ENCODE measurements around the gene CACNA1C. TPM values are rescaled to one million over a fixed set of nuclear protein-coding genes. Genes with fewer than 3 reads are reported as not detected.

The CACNA1C gene
- total RNA-seq, 3 donors from 2014 or later, result 2.6 to 11.8 (median 9.5) TPM

GRCh38 chr12:2643576-2644135 lies 590.9 kb downstream of the CACNA1C start:
- Histone ChIP-seq H3K36me3 (no peaks in the 10 kb centered on the region), H3K27me3 (no peaks in the 10 kb centered on the region), H3K9me3 (no peaks in the 10 kb centered on the region), H3K4me1 (no peaks in the 10 kb centered on the region), H3K27ac (no peak overlapping the region), H3K4me3 (no peak overlapping the region)
- TF ChIP-seq, protein P1, sequence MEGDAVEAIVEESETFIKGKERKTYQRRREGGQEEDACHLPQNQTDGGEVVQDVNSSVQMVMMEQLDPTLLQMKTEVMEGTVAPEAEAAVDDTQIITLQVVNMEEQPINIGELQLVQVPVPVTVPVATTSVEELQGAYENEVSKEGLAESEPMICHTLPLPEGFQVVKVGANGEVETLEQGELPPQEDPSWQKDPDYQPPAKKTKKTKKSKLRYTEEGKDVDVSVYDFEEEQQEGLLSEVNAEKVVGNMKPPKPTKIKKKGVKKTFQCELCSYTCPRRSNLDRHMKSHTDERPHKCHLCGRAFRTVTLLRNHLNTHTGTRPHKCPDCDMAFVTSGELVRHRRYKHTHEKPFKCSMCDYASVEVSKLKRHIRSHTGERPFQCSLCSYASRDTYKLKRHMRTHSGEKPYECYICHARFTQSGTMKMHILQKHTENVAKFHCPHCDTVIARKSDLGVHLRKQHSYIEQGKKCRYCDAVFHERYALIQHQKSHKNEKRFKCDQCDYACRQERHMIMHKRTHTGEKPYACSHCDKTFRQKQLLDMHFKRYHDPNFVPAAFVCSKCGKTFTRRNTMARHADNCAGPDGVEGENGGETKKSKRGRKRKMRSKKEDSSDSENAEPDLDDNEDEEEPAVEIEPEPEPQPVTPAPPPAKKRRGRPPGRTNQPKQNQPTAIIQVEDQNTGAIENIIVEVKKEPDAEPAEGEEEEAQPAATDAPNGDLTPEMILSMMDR (IDR thresholded peaks at IDR 0.05), result no peak
- no peak for TF ChIP-seq POLR2A (IDR thresholded peaks at IDR 0.05)
- no peak for TF ChIP-seq POLR2AphosphoS5 (IDR thresholded peaks at IDR 0.05)
- intact Hi-C loops (cut with DNase I; ENCODE audit: low total_unique reads), result no loop called here
- peak in 1 of 2 donors; percentile 38 for DNase-seq (ENCODE audit: low spot score in 2 of 2)

DNA sequence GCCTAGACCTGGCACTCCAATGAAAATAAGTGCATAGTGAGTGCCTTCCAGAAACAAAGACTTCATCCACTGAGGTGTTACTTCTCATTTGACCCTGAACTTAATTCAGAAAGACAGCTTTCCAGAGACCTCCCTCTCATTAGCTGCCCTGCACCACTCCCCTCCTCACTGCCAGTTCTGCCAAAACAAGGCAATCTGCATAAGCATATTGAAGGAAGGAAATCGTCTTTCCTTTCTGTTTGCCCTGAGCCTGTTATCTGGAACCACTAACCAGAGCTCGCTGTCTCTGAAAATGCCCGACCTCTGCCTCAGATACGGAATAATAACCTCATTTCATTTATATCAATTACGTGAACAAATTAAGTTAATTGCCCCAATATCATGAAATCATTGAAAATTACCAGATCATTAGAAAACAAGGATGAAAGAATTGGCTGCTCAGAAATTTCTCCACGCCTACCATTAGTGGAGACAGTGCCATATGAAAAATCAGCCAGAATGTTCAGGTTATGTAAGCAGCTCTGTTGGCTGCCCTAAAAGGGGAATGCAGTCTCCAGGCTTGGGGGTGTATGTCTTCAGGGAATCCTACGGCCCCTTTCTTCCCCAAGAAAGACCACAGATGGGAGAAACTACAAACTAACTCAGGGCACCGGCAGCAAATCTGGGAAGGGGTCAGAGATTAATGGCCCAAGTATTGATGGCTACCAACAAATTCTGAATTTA lies 592.1 kb downstream of the CACNA1C start:
- no peaks in the 10 kb centered on the region for H3K36me3 ChIP-seq
- H3K4me3 ChIP-seq, result no peak overlapping the region
- intact Hi-C loops (cut with DNase I; ENCODE audit: low total_unique reads), result no loop called here
- no peak for TF ChIP-seq POLR2AphosphoS5 (IDR thresholded peaks at IDR 0.05)
- TF ChIP-seq, protein P1 (IDR thresholded peaks at IDR 0.05), result no peak
- no peak for TF ChIP-seq POLR2A (IDR thresholded peaks at IDR 0.05)
- no peak overlapping the region for H3K27ac ChIP-seq
- H3K27me3 ChIP-seq, result no peaks in the 10 kb centered on the region
- no peaks in the 10 kb centered on the region for H3K4me1 ChIP-seq
- no peaks in the 10 kb centered on the region for H3K9me3 ChIP-seq
- no peak for DNase-seq (ENCODE audit: low spot score in 2 of 2)

DNA sequence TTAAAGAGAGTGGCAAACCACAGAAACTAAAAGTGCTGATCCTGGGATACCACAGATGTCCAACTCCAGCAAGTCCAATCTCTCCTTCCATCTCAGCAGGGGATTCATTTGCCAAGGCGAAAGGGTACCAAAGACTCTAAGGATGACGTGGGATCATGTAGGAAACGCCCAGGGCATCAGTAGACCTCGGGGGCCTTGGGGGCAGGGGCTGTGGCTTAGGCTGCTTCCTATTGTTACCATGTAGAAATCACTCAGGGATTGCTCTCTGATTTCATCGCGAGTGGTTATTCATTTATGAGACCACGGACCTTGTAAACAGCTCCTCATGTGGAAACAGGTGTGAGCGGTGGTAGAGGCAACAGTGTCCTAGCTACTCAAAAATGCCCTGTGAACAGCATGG lies 592.7 kb downstream of the CACNA1C start:
- Histone ChIP-seq H3K36me3 (no peaks in the 10 kb centered on the region), H3K27me3 (no peaks in the 10 kb centered on the region), H3K27ac (no peak overlapping the region), H3K9me3 (no peaks in the 10 kb centered on the region), H3K4me1 (no peaks in the 10 kb centered on the region), H3K4me3 (no peak overlapping the region)
- peak in 1 of 2 donors; percentile 15 for DNase-seq (ENCODE audit: low spot score in 2 of 2)
- intact Hi-C loops (cut with DNase I; ENCODE audit: low total_unique reads), result no loop called here
- TF ChIP-seq POLR2AphosphoS5 (IDR thresholded peaks at IDR 0.05) (no peak), POLR2A (IDR thresholded peaks at IDR 0.05) (no peak)
- TF ChIP-seq, protein P1 (IDR thresholded peaks at IDR 0.05), result no peak

DNA sequence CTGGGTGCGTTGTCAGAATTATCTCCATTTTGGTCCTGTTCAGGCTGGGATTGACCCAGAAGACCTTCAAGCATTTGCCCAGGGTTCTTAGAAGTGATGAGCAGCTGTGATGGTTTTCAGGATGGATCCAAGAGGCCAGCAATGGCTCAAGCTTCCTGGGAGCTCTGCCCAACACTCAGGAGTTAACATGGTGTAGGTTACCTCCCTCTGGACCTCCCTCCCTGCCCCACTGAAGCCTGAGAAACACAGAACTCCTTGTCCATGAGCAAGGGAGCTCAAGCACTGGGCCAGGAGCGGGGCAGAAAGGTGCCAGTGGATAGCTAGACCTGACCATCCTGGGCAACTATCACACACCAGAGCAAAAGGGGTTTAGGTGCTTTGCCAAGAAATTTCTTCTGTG lies 593.6 kb downstream of the CACNA1C start:
- Histone ChIP-seq H3K36me3 (no peaks in the 10 kb centered on the region), H3K4me1 (no peaks in the 10 kb centered on the region), H3K9me3 (no peaks in the 10 kb centered on the region), H3K4me3 (no peak overlapping the region), H3K27me3 (no peaks in the 10 kb centered on the region), H3K27ac (no peak overlapping the region)
- TF ChIP-seq POLR2AphosphoS5 (IDR thresholded peaks at IDR 0.05) (no peak), POLR2A (IDR thresholded peaks at IDR 0.05) (no peak)
- TF ChIP-seq, protein P1 (IDR thresholded peaks at IDR 0.05), result no peak
- intact Hi-C loops (cut with DNase I; ENCODE audit: low total_unique reads), result no loop called here
- peak in 1 of 2 donors; percentile 15 for DNase-seq (ENCODE audit: low spot score in 2 of 2)

DNA sequence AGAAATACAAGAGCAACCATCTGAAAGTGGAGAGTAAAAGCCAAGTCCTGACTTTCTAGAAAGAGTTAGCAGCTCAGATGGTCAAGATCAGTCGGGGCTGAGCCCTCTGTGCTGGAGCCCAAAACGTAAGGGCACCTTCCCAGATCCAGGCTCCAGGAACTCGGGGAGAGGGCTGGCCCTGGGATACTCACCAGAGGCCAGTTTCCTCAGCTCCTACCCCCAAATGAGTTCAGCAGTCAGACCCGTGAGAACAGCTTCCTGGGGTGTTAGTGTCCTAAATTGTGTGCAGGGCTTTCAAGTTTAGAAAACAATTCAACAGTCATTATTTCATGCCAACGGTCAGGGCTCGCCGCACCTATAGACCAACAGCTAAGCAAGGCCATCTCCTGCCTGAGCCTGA lies 594.4 kb downstream of the CACNA1C start:
- DNase-seq (ENCODE audit: low spot score in 2 of 2), result no peak
- TF ChIP-seq, protein P1 (IDR thresholded peaks at IDR 0.05), result no peak
- TF ChIP-seq POLR2AphosphoS5 (IDR thresholded peaks at IDR 0.05), result no peak
- TF ChIP-seq POLR2A (IDR thresholded peaks at IDR 0.05), result no peak
- no peaks in the 10 kb centered on the region for H3K27me3 ChIP-seq
- no peak overlapping the region for H3K4me3 ChIP-seq
- intact Hi-C loops (cut with DNase I; ENCODE audit: low total_unique reads), result no loop called here
- H3K27ac ChIP-seq, result no peak overlapping the region
- no peaks in the 10 kb centered on the region for H3K9me3 ChIP-seq
- H3K4me1 ChIP-seq, result no peaks in the 10 kb centered on the region
- H3K36me3 ChIP-seq, result no peaks in the 10 kb centered on the region
